Stimulated activated CD8-positive, alpha-beta memory T cell treated with anti-CD3 and anti-CD28 coated beads, Interleukin-15, amount 100 ng/mL, for 4 hours (primary cell): ENCODE data around the gene TMEM182.

Experiments
- DNase-seq, 2 donors: peaks; one replicate each; pipeline ENCODE4 v3.0.0-alpha.2; 2020; ENCODE audit warnings: low read depth in 2 of 2

The TMEM182 gene

DNA sequence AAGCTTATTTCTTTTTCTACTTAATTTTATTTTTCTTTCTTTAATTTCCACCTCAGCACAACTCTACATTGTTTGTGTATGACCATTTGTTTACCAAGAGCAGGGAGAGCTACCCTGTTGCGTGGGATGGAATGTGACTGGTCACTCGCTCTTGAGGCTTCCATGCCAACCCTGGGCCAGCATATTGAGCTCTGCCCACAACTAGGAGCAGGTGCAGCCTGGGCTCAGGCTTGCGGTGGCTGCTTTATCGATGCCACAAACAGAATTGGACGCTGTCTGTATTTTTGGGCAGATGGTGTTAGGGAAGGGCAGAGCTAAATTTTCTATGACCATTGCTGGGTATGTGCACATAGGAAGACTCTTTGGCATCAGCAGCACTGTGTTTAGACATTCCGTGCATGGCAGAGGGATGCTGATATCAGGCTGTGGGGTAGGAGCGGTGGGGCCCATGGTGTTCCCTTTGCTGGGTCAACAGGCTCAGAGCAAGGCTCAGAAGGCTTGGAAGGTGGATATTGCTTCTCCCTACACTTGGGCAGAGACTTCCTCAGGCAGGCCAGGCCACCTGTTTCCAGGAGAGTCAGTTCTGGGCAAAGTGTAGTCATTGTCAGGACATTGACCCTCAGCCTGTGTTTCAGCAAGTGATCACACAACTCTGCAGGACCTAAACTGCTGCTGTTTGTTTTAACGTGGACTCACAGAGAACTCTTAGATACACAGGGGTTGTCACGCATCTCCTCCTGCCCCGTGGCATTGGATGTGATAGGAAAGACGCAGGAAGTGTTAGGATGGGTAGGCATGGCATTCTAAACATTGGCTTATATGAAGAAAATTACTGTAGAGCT lies 40.2 kb downstream of the TMEM182 start:
- no peak for DNase-seq

DNA sequence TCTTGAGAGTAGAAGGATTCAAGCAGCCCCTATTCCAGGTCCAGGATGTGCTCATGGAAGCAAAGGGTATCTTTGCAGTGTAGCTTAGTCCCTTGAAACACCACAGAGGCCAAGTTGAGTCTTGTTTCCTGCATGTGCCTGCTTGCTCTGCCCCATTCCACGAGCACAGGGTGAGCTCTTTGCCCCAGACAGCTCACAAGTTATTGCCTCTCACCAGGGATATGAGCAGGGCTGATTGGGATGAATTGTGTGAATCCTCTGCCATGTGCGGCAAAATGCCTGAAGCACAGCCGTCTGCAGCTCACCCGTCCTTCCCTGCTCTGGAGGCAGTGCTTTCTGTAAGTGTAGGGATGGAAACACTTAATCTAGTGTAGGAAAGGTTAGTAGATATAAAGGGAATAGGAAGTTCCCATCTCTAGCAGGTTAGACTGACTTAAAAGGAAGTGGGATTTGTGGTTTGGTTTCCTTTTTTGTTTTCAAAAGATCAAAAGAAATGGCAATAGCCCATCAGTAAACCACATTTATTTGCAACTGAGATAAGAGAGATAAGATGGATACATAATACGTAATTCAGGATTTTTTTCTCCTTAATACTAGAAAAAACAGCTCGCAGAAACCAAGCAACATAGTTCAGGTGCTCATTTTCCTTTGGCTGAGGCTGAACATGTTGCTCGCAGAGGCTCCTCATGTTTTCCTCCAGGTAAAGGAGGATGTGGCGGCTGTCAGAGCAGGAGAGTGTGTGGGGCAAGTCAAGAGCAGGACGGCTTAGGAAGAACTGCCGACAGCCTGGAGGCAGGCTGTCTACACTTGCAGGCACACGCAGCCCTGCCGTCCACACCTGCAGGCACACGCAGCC lies 41.4 kb downstream of the TMEM182 start:
- DNase-seq = no peak

DNA sequence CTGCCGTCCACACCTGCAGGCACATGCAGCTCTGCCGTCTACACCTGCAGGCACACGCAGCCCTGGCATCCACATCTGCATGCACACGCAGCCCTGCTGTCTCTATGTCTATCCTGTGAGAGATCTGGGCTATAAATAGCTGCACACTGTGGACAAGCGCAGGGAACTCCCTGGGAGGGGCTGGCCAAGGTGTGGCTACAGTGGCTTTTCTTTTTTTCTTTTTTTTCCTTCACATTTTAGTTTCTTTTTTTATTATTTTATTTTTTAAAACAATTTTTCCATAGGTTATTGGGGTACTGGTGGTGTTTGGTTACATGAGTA lies 42.0 kb downstream of the TMEM182 start:
- no peak for DNase-seq

DNA sequence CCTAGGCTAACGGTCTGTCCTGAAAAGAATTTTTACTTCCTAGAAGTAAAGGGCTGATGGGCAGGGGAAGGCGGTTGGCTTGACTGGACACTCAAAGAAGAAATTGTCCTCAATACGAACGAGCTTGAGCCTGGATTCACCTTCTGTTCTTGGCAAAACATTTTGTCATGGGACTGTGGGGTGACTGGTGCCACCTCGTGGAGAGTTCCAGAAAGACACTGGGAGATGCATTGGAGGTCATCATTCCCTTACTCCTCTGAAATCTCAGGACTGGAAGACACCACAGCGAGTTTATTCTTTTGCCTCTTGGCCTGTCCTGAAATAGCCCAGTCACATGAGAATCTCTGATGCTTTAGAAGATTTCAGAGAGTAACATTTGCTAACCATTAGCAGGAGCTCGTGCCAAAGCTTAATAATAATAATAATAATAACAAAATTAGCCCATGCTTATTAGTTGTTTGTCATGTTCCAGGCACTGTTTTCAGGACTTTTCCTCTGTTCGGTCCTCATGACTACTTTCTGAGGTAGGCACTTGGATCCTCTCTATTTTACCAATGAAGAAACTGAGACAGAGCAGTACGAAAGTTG lies 44.5 kb downstream of the TMEM182 start:
- no peak for DNase-seq

DNA sequence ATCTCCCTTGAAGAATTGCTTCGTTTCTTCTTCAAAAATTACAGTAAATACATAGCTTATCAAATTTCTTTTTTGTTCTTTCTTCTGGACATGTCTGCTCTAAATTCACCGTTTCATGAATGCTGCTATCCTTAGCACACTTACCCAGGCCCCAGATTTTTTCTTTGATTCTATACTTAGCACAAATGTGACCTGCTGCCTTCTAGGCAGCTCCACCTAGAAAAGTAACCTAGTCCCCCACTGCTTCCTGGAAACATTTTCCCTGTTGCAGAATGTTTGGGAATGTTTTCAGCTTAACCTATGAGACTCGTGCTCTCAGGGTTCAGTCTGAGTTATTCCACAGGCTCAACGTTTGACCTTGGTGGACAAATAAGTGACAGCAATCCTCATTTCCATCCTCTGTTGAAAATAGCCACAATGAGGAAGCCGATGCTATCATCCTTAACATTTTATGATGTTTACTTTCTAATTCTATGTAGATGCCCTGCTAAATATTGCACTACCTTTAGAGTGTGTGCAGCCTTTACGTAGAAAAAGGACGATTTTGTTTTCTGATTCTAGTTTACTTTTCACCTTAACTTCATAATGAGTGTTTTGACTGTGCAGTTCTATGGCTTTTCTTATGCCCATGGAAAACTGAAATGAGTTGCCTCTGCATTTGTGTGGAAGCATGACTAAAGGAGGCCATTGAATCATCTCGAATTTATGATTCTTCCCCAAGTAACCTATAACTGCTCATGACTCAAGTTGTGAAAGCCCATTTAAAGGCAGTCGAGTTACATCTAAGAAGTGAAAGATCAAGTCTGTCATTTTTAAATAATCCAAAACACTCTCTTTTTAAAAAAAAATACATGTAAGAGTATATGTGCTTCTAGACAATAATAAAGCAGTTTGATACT lies 47.7 kb downstream of the TMEM182 start:
- DNase-seq = no peak

DNA sequence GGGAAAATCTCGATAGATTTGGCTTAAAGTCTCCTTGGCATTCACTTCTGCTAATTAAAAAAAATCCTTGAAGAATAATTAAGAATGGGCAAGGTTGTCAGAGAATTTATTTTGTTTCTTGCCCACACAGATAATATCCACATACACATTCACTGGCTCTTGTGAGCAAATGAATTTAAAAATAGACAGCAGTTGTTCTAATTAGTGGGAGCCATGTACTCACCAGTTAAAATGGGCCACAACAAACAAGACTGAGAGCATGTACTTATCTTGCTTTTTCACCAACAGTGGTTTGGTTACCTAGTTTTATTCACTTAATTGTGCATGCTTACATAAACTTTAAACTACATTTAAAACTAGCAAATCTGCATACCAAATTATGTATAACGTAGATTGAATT lies 53.5 kb downstream of the TMEM182 start:
- no peak for DNase-seq

DNA sequence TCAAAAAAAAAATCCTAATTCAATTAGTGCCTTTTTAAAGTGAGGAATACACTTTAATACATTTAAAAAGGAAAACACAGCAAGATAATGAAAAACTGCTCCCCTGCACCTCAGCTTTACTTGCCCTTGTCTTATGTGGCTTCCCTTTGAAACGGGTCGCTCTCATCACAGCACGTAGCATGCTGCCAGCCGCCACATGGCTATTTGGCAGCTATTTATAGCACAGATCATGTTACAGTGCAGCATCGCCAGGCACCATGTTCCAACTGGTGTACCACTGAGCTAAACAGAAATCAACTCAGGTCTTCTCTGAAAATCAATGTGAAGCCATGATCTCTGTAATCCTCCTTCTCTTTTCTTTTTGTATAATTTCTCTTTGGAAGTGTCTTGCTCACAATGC lies 65.1 kb downstream of the TMEM182 start:
- DNase-seq = no peak

DNA sequence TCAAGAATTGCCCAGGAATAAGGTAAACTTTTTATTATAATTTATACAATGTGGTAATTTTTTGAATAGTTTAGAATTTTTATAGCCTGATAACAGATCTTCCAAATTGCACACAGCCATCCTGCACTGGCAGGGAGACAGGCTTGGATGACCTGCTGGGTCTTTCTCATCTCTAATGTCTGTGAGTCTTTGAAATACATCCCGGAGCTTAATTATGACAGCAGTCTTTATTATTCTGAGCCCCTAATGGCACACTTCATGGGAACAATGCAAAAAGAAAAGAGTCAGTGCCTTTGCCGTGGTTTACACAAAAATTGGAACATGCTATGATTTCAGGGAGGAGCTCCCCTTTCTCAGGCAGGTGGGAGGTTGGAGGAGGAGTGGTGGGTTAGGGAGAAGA lies 71.0 kb downstream of the TMEM182 start:
- DNase-seq = no peak

DNA sequence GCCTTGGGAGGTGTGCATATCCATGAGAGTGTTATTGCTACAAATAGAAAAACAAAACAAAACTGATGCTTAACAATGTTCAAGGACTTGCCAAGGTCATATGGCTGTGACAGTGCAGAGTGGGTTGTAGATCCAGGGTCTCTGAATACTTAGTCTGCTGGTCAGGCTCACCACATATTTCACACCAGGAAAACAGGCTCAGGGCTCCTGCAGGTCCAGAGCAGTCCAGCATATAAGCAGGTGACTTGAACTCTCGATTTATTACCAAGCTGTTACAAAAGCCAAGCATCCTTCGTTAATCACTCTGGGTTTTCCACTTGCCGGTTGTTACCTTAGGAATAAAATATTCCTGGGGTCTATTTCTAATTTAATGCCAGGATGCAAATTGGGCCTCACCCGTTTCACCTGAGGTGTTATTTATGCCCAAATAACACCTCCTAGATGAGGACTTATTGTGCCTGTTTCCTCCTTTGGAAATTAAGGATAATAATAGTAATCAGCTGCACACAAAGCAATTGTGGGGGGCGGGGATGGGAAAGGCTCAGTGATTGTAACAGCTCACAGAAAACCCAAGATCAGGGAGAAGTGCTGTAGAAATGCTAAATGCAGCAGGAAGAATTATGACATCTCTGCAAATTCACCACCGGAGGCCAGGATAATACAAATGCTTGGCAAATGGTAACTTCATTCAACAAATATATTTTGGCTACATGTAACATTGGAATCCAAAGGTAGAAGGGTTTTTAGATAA lies 72.9 kb downstream of the TMEM182 start:
- DNase-seq = no peak

DNA sequence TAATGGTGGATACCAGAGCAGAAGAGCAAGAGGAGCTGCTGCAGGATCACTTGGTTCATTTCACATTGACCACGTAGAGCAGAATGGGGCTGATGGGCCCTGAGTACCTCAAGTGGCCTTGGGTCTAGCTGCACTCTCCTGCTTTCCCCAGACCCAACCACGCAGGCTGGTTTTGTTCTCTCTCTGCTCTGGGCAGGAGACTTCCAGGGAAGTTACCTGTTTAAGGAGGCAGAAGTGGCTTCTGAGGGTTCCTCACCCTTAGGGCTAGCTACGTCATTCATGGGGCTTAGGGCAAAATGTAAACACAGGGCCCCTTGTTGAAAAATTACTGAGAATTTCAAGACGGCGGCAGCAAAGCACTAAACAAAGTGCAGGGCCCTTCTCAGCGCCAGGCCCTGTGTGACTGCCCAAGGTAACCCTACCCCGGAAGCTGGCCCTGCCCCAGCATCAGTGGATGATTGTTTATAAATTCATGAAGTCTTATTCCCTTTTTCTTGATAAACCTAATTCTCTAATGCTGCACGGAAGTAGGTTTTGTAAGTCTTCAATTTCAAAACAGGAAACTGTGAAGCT lies 75.9 kb downstream of the TMEM182 start:
- DNase-seq = no peak

DNA sequence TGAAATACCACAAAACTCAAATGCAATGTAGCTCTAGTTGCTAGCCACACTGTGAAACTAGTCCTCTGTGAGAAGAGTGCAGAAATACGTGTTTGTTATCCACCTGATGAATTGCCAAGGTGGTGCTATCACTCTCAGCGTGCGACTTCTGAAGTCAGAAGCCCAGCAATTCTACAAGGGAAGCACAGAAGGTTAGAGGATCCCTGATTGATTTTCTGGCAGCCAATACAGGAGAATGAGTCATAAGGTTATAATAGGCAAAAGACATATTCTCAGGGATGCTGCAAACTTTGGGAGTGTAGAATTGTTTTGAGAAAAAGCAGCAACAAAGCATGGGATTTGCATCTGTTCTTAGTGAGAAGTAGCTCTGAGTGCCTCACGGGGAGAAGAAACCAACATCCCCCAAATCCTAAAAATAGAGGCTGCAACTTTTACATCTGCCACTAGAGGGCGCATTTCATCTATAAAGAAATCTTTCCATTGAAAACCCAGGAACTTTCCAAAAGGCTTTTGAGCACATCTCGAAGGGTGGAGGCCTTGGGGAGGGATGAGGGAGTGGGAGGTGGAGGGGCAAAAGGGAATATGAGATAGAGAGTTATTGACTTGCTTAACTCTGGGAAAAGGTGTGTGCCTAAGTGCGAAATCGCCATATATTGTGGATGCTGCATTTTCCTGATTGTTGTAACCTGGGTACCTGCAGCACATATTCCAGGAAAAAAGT lies 78.0 kb downstream of the TMEM182 start:
- no peak for DNase-seq

DNA sequence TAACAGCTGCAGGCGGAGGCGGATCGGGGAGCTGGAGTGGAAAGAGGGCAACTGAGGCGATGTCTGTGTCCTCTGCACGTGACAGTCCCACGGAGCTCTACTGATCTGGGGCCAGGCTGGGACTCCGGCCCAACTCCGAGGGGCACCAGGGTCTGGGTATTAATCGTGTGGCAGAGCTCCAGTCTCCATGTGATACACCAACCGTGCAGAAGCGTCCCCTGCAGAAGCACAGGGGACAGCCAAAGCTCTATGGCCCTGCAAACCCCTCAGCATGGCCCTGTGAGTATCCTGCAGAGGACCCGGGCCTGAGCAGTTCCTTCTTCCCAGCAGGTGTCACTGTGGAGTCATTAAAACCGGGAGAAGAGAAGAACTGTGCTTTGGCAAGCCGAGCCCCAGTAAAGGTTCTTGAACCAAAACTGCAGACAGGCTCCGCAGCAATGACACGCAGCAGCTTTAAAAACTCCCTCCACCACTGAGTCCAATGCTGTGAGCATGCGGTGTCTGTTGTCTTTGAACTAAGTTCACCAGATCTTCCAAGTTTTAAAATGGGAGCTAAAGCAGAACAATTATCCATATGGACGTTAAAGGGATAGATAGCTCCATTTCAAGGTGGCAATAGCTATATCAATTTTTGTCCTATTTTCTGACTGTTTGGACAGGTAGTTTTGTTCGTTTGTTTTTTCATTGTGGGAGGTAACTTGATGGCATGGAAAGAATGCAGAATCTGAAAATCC lies 79.4 kb downstream of the TMEM182 start:
- DNase-seq = no peak

DNA sequence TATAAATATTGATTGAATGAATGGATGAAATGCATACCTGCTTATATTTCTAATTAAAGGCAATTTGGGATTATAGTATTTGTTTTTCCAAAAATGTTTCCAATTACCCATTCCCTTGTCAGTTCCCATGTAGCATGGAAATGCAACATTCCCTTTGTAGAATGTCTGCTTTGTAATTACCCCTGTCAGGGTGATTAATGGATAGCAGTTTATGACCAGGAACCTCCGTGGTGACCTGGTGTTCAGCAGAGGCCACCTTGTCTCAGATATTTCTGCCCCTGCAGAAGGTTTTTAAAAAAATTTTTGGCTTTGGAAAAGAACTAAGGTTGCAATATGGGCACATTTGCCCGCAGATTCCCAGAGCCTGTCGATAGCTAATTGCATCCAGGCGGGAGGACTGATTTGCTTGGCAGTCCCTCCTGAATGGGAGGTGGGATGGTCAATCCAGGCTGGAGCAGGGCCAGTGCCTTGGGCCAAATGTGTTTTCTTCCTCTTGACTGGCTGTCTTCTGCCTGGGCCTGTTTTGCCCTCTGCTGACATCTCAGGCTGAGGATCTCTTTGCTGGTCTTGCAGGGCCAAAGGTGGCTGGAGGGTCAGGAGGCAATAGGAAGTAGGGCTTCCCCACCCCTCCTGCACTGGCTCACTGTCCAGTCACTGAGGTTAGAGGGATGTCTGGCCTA lies 82.1 kb downstream of the TMEM182 start:
- DNase-seq = no peak

DNA sequence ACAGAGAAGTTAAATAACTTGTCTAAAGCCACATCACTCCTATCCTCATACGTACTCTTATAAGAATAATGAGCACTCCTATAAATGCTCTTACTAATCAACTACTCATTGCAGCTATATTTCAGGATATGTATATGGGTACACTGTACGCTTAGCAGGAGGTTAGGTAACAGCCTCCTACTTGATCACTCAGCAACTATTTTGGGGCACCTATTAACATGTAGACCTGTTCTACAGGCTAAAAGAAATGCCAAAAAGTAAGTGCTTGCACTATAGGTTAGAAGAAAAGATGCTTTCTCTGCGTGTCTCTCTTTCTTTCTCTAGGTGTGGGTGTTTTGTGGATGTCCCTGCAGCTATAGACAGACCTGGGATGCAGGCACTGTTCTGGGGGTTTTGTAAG lies 83.1 kb downstream of the TMEM182 start:
- no peak for DNase-seq

DNA sequence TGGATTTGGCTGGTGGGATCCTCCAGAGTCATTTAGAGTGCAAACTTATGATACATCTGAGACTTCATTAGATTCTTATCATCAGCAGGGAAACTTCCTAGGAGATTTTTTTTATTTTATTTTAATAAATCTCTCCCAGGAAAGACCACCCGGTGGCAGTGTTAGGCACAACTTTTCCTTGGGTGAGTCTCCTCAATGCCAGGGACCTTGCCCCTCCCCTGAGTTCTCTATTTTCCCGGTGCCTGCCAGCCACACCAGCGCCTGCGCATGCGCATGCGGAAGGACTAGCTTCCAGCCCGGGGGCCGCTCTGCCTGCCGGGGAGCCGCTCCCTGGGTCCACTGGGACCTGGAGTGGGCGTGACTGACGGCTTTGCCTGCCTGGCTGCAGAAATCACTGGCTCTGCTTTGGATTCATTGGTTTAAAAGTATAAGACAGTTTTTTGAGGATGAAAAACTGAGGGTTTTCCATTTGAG lies 86.6 kb downstream of the TMEM182 start:
- DNase-seq = no peak

DNA sequence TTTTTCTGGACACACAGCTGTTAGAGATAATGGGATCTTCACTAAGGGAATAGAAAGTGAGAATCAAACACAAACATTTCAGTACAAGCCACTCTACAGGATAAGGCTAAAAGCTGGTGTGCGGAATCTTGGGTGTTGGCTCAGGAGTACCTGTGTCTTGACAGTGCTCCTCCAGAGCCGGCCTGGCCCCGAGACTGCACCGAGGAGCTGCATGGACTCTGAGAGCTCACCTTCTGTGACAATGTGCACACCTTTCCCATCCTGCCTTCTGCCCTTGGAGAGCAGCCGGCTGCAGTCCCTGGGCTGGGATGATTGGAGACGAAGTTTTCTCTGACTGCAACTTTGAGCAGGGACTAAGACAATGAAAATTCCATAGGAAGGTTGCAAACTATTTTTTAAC lies 89.1 kb downstream of the TMEM182 start:
- no peak for DNase-seq

DNA sequence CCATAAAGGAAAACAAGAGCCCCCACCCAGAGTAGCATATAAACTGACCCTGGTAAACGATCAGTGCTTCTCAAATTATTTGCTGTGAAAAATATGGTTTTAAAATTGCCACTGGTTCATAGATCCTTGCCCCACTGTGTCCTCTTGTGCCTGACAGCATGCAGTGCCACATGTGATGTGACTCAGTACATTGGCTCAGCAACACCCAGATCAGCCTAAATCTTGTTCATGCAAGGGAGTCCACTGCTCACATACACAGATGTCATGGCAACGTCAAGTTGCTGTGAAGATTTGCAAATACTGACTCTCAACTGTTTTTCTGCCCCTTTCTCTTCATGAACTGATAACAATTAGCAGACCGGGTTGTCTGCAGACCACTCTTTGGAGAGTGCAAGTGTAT lies 91.0 kb downstream of the TMEM182 start:
- no peak for DNase-seq
